GM10248 (cell line): ENCODE measurements around the gene DLG2.
A peak's percentile ranks its signal among the peaks of the same experiment; 100 is the strongest.

ENCODE experiments used
- CTCF ChIA-PET: fragments of 300-600 bp; sonication (Branson Sonifier 250); formaldehyde crosslinking; extraction: SDS; loops from one replicate; lab custom pipeline; 2021; ENCODE audit warnings: antibody characterized with exemption; lab: Yijun Ruan, JAX
- POLR2A ChIA-PET: fragments of 350-650 bp; sonication (Branson Sonifier 250); formaldehyde crosslinking; extraction: SDS; loops from one replicate; lab custom pipeline; 2020; ENCODE audit warnings: antibody characterized with exemption; lab: Yijun Ruan, JAX
- DNase-seq: peaks from one replicate; pipeline ENCODE4 v3.0.0; 2012; ENCODE audit errors: extremely low spot score
- CTCF ChIP-seq: IDR thresholded peaks from 2 replicates; pipeline ENCODE4 v1.5.1; 2012; ENCODE audit warnings: mild to moderate bottlenecking, low read depth; ENCODE audit errors: extremely low read depth, missing control alignments, control extremely low read depth

Gene DLG2

GRCh38 chr11:83831929-83832328, 1795.2 kb downstream of the DLG2 start:
- ChIA-PET POLR2A (no interaction called here), CTCF (no interaction called here)
- DNase-seq, result no peak
- no peak for TF ChIP-seq CTCF

- ChIA-PET CTCF (interaction anchor here (1.0 to 3.6 kb wide), 14 partner anchors 9 to 1052 kb away, joined by 3 to 29 read pairs (median 6); no protein-coding TSS in a partner anchor), POLR2A (no interaction called here)
- TF ChIP-seq CTCF, result peak; percentile 64
- DNase-seq, result peak; percentile 33
Measured at GRCh38 chr11:83827940-83828554, 1799.1 kb downstream of the DLG2 start.

- DNase-seq, result no peak
- CTCF ChIA-PET, result interaction anchor here (1.0 to 3.6 kb wide), 14 partner anchors 9 to 1051 kb away, joined by 3 to 29 read pairs (median 6); no protein-coding TSS in a partner anchor
- no peak for TF ChIP-seq CTCF
- POLR2A ChIA-PET, result no interaction called here
Measured at GRCh38 chr11:83827520-83827919, 1799.6 kb downstream of the DLG2 start.

GRCh38 chr11:83826078-83826477, 1801.1 kb downstream of the DLG2 start:
- DNase-seq, result no peak
- ChIA-PET CTCF (interaction anchor here (0.8 to 3.6 kb wide), 5 partner anchors 9 to 739 kb away, joined by 3 to 29 read pairs (median 6); no protein-coding TSS in a partner anchor), POLR2A (no interaction called here)
- TF ChIP-seq CTCF, result no peak

GRCh38 chr11:83823461-83824025, 1803.6 kb downstream of the DLG2 start:
- no peak for TF ChIP-seq CTCF
- POLR2A ChIA-PET, result no interaction called here
- DNase-seq, result no peak
- CTCF ChIA-PET, result interaction anchor here (1.1 to 3.1 kb wide), 8 partner anchors 9 to 1106 kb away, joined by 3 to 13 read pairs (median 4); no protein-coding TSS in a partner anchor

- peak; percentile 11 for DNase-seq
- ChIA-PET CTCF (interaction anchor here (0.7 to 8.2 kb wide), 16 partner anchors 8 to 1103 kb away, joined by 3 to 57 read pairs (median 4); no protein-coding TSS in a partner anchor), POLR2A (no interaction called here)
- TF ChIP-seq CTCF, result peak; percentile 30
Measured at GRCh38 chr11:83819931-83820549, 1807.1 kb downstream of the DLG2 start.
